ENCODE measurements around the gene MAPK9. TPM values are rescaled to one million over a fixed set of nuclear protein-coding genes. Genes with fewer than 3 reads are reported as not detected.

MAPK9 gene
- total RNA-seq, 4 donors from 2014 or later, result 25.5 to 42.3 (median 36.5) TPM

GRCh38 chr5:180306796-180307195 is 14.9 kb upstream of the MAPK9 start:
- no peak for TF ChIP-seq POLR2A (IDR thresholded peaks at IDR 0.05)
- TF ChIP-seq, protein P1, sequence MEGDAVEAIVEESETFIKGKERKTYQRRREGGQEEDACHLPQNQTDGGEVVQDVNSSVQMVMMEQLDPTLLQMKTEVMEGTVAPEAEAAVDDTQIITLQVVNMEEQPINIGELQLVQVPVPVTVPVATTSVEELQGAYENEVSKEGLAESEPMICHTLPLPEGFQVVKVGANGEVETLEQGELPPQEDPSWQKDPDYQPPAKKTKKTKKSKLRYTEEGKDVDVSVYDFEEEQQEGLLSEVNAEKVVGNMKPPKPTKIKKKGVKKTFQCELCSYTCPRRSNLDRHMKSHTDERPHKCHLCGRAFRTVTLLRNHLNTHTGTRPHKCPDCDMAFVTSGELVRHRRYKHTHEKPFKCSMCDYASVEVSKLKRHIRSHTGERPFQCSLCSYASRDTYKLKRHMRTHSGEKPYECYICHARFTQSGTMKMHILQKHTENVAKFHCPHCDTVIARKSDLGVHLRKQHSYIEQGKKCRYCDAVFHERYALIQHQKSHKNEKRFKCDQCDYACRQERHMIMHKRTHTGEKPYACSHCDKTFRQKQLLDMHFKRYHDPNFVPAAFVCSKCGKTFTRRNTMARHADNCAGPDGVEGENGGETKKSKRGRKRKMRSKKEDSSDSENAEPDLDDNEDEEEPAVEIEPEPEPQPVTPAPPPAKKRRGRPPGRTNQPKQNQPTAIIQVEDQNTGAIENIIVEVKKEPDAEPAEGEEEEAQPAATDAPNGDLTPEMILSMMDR (IDR thresholded peaks at IDR 0.05), result no peak
- TF ChIP-seq EP300 (IDR thresholded peaks at IDR 0.05; ENCODE audit: low read depth), result no peak
- no peak for TF ChIP-seq POLR2AphosphoS5 (IDR thresholded peaks at IDR 0.05)
- in situ Hi-C loops (cut with MboI; ENCODE audit: low pct_ligation_motif_present in 1 of 4, low pct_unique_long_range_greater_than_20kb in 1 of 4, low sequenced_read_pairs in 3 of 4), result no loop called here
- DNase-seq, result no peak
- Histone ChIP-seq H3K27ac (no peak overlapping the region), H3K27me3 (no peaks in the 10 kb centered on the region), H3K9me3 (no peaks in the 10 kb centered on the region), H3K4me3 (no peak overlapping the region), H3K36me3 (no peaks in the 10 kb centered on the region), H3K4me1 (no peaks in the 10 kb centered on the region)
- whole genome bisulfite sequencing, 2 donors (ENCODE audit: low coverage in 1 of 2), result 65% methylated on average over 3 of the region's 8 CpGs; no CpG with 5 or more reads in 1 of the 2 donors
- intact Hi-C loops (cut with DNase I; ENCODE audit: low total_unique reads), result no loop called here

DNA sequence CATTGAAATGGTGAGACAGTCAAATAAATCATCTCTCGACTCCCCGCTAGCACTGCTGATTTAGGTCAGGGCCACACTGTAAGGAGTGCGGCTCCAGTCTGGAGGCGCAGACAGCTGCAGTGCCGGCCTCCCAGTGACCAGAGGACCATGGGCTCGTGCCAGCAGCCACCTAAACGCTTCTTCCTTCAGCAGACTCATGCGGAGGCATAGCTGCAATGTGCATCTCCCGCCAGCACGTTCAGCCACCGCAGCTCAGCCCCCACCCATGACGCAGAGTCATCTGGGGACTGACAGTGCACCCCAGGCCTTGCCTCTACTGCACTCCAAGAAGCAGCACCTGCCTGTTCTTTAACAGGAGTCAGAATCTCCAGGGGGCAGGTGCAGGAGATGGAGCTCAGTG is 13.6 kb upstream of the MAPK9 start:
- no peak for DNase-seq
- TF ChIP-seq POLR2AphosphoS5 (IDR thresholded peaks at IDR 0.05) (no peak), EP300 (IDR thresholded peaks at IDR 0.05; ENCODE audit: low read depth) (no peak)
- H3K9me3 ChIP-seq, result no peaks in the 10 kb centered on the region
- intact Hi-C loops (cut with DNase I; ENCODE audit: low total_unique reads), result no loop called here
- 78 to 92% methylated on average over 5 to 12 of the region's 12 CpGs for WGBS, 2 donors (ENCODE audit: low coverage in 1 of 2)
- in situ Hi-C loops (cut with MboI; ENCODE audit: low pct_ligation_motif_present in 1 of 4, low pct_unique_long_range_greater_than_20kb in 1 of 4, low sequenced_read_pairs in 3 of 4), result no loop called here
- H3K27ac ChIP-seq, result no peak overlapping the region
- H3K36me3 ChIP-seq, result no peaks in the 10 kb centered on the region
- no peaks in the 10 kb centered on the region for H3K4me1 ChIP-seq
- H3K27me3 ChIP-seq, result no peaks in the 10 kb centered on the region
- H3K4me3 ChIP-seq, result no peak overlapping the region

DNA sequence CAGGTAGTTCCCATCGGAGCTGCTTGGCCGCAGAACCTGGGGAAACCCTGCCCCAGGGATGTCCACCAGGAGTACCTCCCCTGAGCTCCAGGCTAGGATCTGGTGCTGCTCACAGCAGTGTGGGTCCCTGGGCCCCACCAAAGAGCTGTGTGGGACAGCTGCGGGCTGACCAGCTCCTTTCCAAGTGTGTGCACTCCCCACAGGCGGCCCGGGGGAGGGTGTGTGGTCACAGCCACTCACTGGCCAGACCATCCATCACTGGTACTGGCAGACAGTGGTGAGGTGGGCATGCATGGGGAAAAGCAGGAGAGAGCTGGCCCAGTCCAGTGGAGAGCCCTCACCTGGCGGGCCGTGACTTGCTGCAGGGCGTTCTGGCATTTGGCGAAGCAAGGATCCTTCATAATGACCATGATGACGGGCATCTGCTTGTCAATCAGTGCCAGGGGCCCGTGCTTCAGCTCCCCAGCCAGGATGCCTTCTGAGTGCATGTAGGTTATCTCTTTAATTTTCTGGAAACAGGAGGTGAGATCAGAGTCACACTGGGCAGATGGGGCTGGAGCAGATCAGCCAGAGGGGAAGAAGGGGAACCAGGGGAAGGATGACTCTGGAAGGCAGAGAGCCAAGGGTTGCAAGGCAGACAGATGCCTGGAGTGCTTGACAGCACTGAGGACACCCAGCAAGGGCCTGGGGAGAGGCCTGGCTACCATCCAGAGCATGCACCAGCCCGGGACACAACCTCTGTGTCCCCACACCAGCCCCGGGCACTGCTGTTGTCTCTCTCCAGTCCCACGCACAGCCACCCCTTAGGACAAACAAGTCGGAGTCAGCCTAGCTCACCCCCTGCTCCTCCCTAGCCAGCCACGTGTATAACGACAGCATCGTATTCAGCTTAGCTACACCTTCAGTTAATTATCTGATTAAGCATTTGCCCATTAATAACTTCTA is 12.8 kb upstream of the MAPK9 start:
- Histone ChIP-seq H3K4me3 (no peak overlapping the region), H3K27me3 (no peaks in the 10 kb centered on the region), H3K27ac (no peak overlapping the region), H3K9me3 (no peaks in the 10 kb centered on the region), H3K4me1 (no peaks in the 10 kb centered on the region), H3K36me3 (no peaks in the 10 kb centered on the region)
- DNase-seq, result no peak
- in situ Hi-C loops (cut with MboI; ENCODE audit: low pct_ligation_motif_present in 1 of 4, low pct_unique_long_range_greater_than_20kb in 1 of 4, low sequenced_read_pairs in 3 of 4), result no loop called here
- 82% methylated on average over 16 of the region's 18 CpGs; no CpG with 5 or more reads in 1 of the 2 donors for WGBS, 2 donors (ENCODE audit: low coverage in 1 of 2)
- intact Hi-C loops (cut with DNase I; ENCODE audit: low total_unique reads), result no loop called here
- TF ChIP-seq, protein P1 (IDR thresholded peaks at IDR 0.05), result no peak
- TF ChIP-seq POLR2A (IDR thresholded peaks at IDR 0.05), result no peak
- no peak for TF ChIP-seq EP300 (IDR thresholded peaks at IDR 0.05; ENCODE audit: low read depth)
- TF ChIP-seq POLR2AphosphoS5 (IDR thresholded peaks at IDR 0.05), result no peak

GRCh38 chr5:180304016-180304292 is 12.1 kb upstream of the MAPK9 start:
- TF ChIP-seq, protein P1 (IDR thresholded peaks at IDR 0.05), result no peak
- TF ChIP-seq POLR2AphosphoS5 (IDR thresholded peaks at IDR 0.05) (no peak), EP300 (IDR thresholded peaks at IDR 0.05; ENCODE audit: low read depth) (no peak), POLR2A (IDR thresholded peaks at IDR 0.05) (no peak)
- no peaks in the 10 kb centered on the region for H3K4me1 ChIP-seq
- in situ Hi-C loops (cut with MboI; ENCODE audit: low pct_ligation_motif_present in 1 of 4, low pct_unique_long_range_greater_than_20kb in 1 of 4, low sequenced_read_pairs in 3 of 4), result no loop called here
- no peak for DNase-seq
- intact Hi-C loops (cut with DNase I; ENCODE audit: low total_unique reads), result no loop called here
- no peaks in the 10 kb centered on the region for H3K36me3 ChIP-seq
- no peak overlapping the region for H3K4me3 ChIP-seq
- H3K27me3 ChIP-seq, result no peaks in the 10 kb centered on the region
- H3K9me3 ChIP-seq, result no peaks in the 10 kb centered on the region
- no peak overlapping the region for H3K27ac ChIP-seq
- 93 to 100% methylated on average over 3 to 4 of the region's 4 CpGs for WGBS, 2 donors (ENCODE audit: low coverage in 1 of 2)

Data from transverse colon (tissue), 4 donors.